Rectal smooth muscle tissue (tissue), 1 donor: ENCODE data around the gene TANGO2.

Experiments used
- H3K27ac ChIP-seq: one replicate; pipeline ENCODE4 v1.7.0; 2013; ENCODE audit warnings: low read depth, low read length, inconsistent platforms
- H3K27me3 ChIP-seq: one replicate; pipeline ENCODE4 v1.7.0; 2013; ENCODE audit warnings: low read length; ENCODE audit not compliant: control insufficient read depth, insufficient read depth
- H3K36me3 ChIP-seq: one replicate; pipeline ENCODE4 v1.7.0; 2013; ENCODE audit warnings: low read length; ENCODE audit not compliant: control insufficient read depth, insufficient read depth
- H3K4me1 ChIP-seq: one replicate; pipeline ENCODE4 v1.7.0; 2013; ENCODE audit warnings: low read length; ENCODE audit not compliant: control insufficient read depth, insufficient read depth
- H3K4me3 ChIP-seq: one replicate; pipeline ENCODE4 v1.7.0; 2013; ENCODE audit warnings: low read length
- H3K9ac ChIP-seq: one replicate; pipeline ENCODE4 v1.7.0; 2013; ENCODE audit warnings: low read length

Gene TANGO2

GRCh38 chr22:20044495-20045151 lies 23.7 kb downstream of the TANGO2 start:
- Histone ChIP-seq H3K36me3 (peaks cover 14% of the 10 kb centered on the region), H3K27ac (no peak overlapping the region), H3K4me1 (no peaks in the 10 kb centered on the region), H3K27me3 (no peaks in the 10 kb centered on the region), H3K9ac (no peak overlapping the region), H3K4me3 (no peak overlapping the region)

- Histone ChIP-seq H3K4me1 (no peaks in the 10 kb centered on the region), H3K9ac (no peak overlapping the region), H3K36me3 (peaks cover 14% of the 10 kb centered on the region), H3K27ac (no peak overlapping the region), H3K4me3 (no peak overlapping the region), H3K27me3 (no peaks in the 10 kb centered on the region)
These were observed 25.8 kb downstream of the TANGO2 start for GRCh38 chr22:20046730-20047129.

- Histone ChIP-seq H3K9ac (no peak overlapping the region), H3K36me3 (peaks cover 16% of the 10 kb centered on the region), H3K4me3 (no peak overlapping the region), H3K27me3 (no peaks in the 10 kb centered on the region), H3K4me1 (no peaks in the 10 kb centered on the region), H3K27ac (no peak overlapping the region)
These were observed 31.0 kb downstream of the TANGO2 start for GRCh38 chr22:20051927-20052308.

GRCh38 chr22:20052309-20053259 lies 31.7 kb downstream of the TANGO2 start:
- no peaks in the 10 kb centered on the region for H3K4me1 ChIP-seq
- no peak overlapping the region for H3K9ac ChIP-seq
- H3K4me3 ChIP-seq = no peak overlapping the region
- H3K36me3 ChIP-seq = peaks cover 19% of the 10 kb centered on the region
- H3K27ac ChIP-seq = no peak overlapping the region
- no peaks in the 10 kb centered on the region for H3K27me3 ChIP-seq

- Histone ChIP-seq H3K27ac (no peak overlapping the region), H3K36me3 (peaks cover 18% of the 10 kb centered on the region), H3K9ac (no peak overlapping the region), H3K4me1 (no peaks in the 10 kb centered on the region), H3K4me3 (no peak overlapping the region), H3K27me3 (no peaks in the 10 kb centered on the region)
These were observed 32.6 kb downstream of the TANGO2 start for GRCh38 chr22:20053407-20054033.

GRCh38 chr22:20054034-20054427 lies 33.1 kb downstream of the TANGO2 start:
- Histone ChIP-seq H3K4me1 (no peaks in the 10 kb centered on the region), H3K36me3 (peaks cover 23% of the 10 kb centered on the region), H3K4me3 (no peak overlapping the region), H3K9ac (no peak overlapping the region), H3K27ac (no peak overlapping the region), H3K27me3 (no peaks in the 10 kb centered on the region)

- H3K36me3 ChIP-seq = peaks cover 24% of the 10 kb centered on the region
- H3K27ac ChIP-seq = no peak overlapping the region
- no peaks in the 10 kb centered on the region for H3K4me1 ChIP-seq
- no peak overlapping the region for H3K4me3 ChIP-seq
- H3K9ac ChIP-seq = no peak overlapping the region
- no peaks in the 10 kb centered on the region for H3K27me3 ChIP-seq
These were observed 33.6 kb downstream of the TANGO2 start for GRCh38 chr22:20054485-20054884.

- no peaks in the 10 kb centered on the region for H3K27me3 ChIP-seq
- H3K9ac ChIP-seq = no peak overlapping the region
- H3K27ac ChIP-seq = no peak overlapping the region
- no peaks in the 10 kb centered on the region for H3K4me1 ChIP-seq
- H3K36me3 ChIP-seq = peaks cover 24% of the 10 kb centered on the region
- no peak overlapping the region for H3K4me3 ChIP-seq
These were observed 34.2 kb downstream of the TANGO2 start for GRCh38 chr22:20055144-20055543.

GRCh38 chr22:20055654-20056053 lies 34.7 kb downstream of the TANGO2 start:
- peaks cover 24% of the 10 kb centered on the region for H3K36me3 ChIP-seq
- H3K9ac ChIP-seq = no peak overlapping the region
- H3K27ac ChIP-seq = no peak overlapping the region
- no peaks in the 10 kb centered on the region for H3K27me3 ChIP-seq
- H3K4me1 ChIP-seq = no peaks in the 10 kb centered on the region
- no peak overlapping the region for H3K4me3 ChIP-seq

- Histone ChIP-seq H3K27me3 (no peaks in the 10 kb centered on the region), H3K36me3 (peaks cover 24% of the 10 kb centered on the region), H3K27ac (no peak overlapping the region), H3K9ac (no peak overlapping the region), H3K4me1 (no peaks in the 10 kb centered on the region), H3K4me3 (no peak overlapping the region)
These were observed 35.3 kb downstream of the TANGO2 start for GRCh38 chr22:20056161-20056560.

GRCh38 chr22:20056696-20057386 lies 35.9 kb downstream of the TANGO2 start:
- no peaks in the 10 kb centered on the region for H3K27me3 ChIP-seq
- H3K36me3 ChIP-seq = peaks cover 24% of the 10 kb centered on the region
- H3K4me3 ChIP-seq = no peak overlapping the region
- H3K9ac ChIP-seq = no peak overlapping the region
- no peaks in the 10 kb centered on the region for H3K4me1 ChIP-seq
- H3K27ac ChIP-seq = no peak overlapping the region
